ENCODE results near the gene CREB1. TPM values are rescaled to one million over a fixed set of nuclear protein-coding genes. Genes with fewer than 3 reads are reported as not detected.

Gene CREB1
- total RNA-seq, 4 donors from 2014 or later = 56.1 to 105 (median 59.2) TPM

DNA sequence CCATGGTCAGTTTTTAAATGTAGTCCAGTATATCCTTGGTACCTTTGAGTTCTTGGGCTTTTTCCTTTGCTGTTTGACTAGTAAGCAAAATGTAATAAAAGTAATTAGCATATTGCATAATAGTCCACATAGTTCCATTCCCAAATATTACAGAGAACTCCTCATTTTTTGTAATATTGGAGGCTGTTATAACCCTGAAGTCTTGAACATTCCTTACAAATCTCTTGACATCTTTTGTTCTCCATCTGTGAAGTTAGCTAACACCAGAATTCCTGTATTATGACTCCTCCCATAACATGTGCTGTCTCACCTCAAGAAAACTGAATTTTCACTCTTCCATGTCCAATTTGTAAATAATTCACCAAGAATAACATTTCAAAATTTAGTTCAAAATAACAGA is 17.1 kb downstream of the CREB1 start:
- Histone ChIP-seq H3K4me1 (peaks cover 5 to 26% of the 10 kb centered on the region in 2 donors), H3K9me3 (no peaks in the 10 kb centered on the region), H3K27ac (no peak overlapping the region), H3K4me3 (replicated peaks in 1 of 3) (no peak overlapping the region), H3K36me3 (no peaks in the 10 kb centered on the region), H3K27me3 (no peaks in the 10 kb centered on the region)
- no peak for DNase-seq
- TF ChIP-seq, protein P1, sequence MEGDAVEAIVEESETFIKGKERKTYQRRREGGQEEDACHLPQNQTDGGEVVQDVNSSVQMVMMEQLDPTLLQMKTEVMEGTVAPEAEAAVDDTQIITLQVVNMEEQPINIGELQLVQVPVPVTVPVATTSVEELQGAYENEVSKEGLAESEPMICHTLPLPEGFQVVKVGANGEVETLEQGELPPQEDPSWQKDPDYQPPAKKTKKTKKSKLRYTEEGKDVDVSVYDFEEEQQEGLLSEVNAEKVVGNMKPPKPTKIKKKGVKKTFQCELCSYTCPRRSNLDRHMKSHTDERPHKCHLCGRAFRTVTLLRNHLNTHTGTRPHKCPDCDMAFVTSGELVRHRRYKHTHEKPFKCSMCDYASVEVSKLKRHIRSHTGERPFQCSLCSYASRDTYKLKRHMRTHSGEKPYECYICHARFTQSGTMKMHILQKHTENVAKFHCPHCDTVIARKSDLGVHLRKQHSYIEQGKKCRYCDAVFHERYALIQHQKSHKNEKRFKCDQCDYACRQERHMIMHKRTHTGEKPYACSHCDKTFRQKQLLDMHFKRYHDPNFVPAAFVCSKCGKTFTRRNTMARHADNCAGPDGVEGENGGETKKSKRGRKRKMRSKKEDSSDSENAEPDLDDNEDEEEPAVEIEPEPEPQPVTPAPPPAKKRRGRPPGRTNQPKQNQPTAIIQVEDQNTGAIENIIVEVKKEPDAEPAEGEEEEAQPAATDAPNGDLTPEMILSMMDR (IDR thresholded peaks at IDR 0.05) = no peak
- no peak for TF ChIP-seq POLR2A (IDR thresholded peaks at IDR 0.05)
- intact Hi-C loops (cut with DNase I) = no loop called here

DNA sequence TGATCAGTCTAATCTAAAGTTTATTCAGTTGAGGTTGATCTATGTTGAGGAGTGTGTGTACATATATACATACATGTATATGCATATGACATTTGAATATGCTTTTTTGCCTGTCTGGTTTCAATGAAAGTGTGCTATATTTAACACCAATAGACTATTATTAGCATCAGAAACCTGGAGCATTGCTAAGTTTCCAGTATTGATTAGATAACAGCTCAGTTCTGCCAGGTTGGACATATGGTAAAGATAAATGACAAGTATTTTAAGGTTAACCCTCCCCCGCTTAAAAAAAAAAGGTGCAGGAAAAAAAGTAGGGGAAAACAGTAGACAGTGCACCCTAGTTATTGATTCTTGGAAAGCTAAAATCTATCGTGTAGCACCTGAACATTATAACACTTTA is 19.4 kb downstream of the CREB1 start:
- DNase-seq = no peak
- 88 to 96% methylated on average over 2 of the region's 2 CpGs for WGBS, 2 donors
- no peak for TF ChIP-seq POLR2A (IDR thresholded peaks at IDR 0.05)
- TF ChIP-seq, protein P1 (IDR thresholded peaks at IDR 0.05) = no peak
- H3K9me3 ChIP-seq = no peaks in the 10 kb centered on the region
- H3K4me1 ChIP-seq = peaks cover 5 to 26% of the 10 kb centered on the region in 2 donors
- no peaks in the 10 kb centered on the region for H3K36me3 ChIP-seq
- H3K4me3 ChIP-seq (replicated peaks in 1 of 3) = no peak overlapping the region
- intact Hi-C loops (cut with DNase I) = no loop called here
- H3K27ac ChIP-seq = peak overlapping the region in 1 of 3 donors; percentile 37
- no peaks in the 10 kb centered on the region for H3K27me3 ChIP-seq

DNA sequence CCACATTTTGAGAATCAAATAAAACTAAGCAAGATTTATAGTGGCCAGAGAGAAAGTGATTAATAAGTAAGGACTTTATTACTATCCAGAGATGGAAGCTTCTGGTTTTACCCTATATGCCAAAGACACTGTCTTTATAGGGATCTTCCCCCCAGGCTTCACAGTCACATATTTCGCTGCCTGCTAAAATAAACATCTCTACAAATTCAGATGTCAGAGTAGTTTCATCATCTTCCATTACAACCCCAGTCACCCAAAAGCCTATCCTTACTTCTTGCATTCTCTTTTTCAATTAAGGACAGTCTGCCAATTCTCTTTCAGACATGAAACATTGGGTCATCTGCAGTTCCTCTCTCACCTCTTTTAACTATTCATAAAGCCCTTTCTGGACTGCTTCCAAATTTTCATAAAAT is 28.3 kb downstream of the CREB1 start:
- H3K27ac ChIP-seq = no peak overlapping the region
- H3K36me3 ChIP-seq = peaks cover 4 to 12% of the 10 kb centered on the region in 2 donors
- no peak for TF ChIP-seq POLR2A (IDR thresholded peaks at IDR 0.05)
- TF ChIP-seq, protein P1 (IDR thresholded peaks at IDR 0.05) = no peak
- H3K27me3 ChIP-seq = no peaks in the 10 kb centered on the region
- 88 to 97% methylated on average over 1 of the region's 1 CpG for WGBS, 2 donors
- no peaks in the 10 kb centered on the region for H3K9me3 ChIP-seq
- intact Hi-C loops (cut with DNase I) = no loop called here
- DNase-seq = no peak
- H3K4me3 ChIP-seq (replicated peaks in 1 of 3) = no peak overlapping the region
- H3K4me1 ChIP-seq = peaks cover 0 to 10% of the 10 kb centered on the region in 2 donors

DNA sequence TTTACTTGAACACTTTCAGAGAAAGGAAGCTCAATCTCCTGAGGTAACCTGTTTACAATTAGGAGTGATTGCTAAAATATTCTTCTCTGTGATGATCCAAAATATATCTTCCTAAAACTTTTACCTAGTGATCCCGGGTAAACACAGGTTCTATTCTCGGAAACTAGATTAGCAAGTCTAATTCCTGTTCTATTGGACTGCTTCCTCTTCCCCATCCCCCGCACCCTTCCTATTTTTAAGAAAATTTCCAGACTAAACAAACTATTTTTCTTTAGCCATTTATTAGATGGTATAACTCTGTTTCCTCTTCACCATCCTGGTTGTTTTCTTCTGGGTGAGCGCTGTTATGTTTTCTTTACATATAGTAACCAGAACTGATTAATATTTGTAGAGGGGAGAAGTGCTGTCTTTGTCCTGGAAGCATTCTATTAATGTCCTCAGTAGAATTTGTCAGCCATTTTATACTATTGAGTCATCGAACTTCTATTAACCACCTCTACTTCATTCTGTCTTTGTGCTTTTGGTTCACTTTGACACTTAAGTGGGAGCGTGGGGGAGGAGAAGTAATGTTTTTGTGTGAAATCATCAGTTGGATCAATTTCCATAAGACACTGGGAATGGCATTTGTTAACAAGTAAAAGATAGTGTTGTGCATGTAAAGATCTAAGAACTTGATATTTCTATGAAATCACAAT is 31.8 kb downstream of the CREB1 start:
- no peak overlapping the region for H3K4me3 ChIP-seq (replicated peaks in 1 of 3)
- intact Hi-C loops (cut with DNase I) = no loop called here
- no peak overlapping the region for H3K27ac ChIP-seq
- no peaks in the 10 kb centered on the region for H3K27me3 ChIP-seq
- peaks cover 4 to 12% of the 10 kb centered on the region in 2 donors for H3K36me3 ChIP-seq
- no peaks in the 10 kb centered on the region for H3K9me3 ChIP-seq
- H3K4me1 ChIP-seq = peaks cover 0 to 7% of the 10 kb centered on the region in 2 donors
- DNase-seq = no peak
- 87 to 91% methylated on average over 6 of the region's 6 CpGs for WGBS, 2 donors
- TF ChIP-seq POLR2A (IDR thresholded peaks at IDR 0.05) = no peak
- TF ChIP-seq, protein P1 (IDR thresholded peaks at IDR 0.05) = no peak

- 85 to 86% methylated on average over 7 of the region's 7 CpGs for WGBS, 2 donors
- no peaks in the 10 kb centered on the region for H3K4me1 ChIP-seq
- intact Hi-C loops (cut with DNase I) = no loop called here
- H3K36me3 ChIP-seq = peaks cover 0 to 7% of the 10 kb centered on the region in 2 donors
- TF ChIP-seq POLR2A (IDR thresholded peaks at IDR 0.05) = no peak
- TF ChIP-seq, protein P1 (IDR thresholded peaks at IDR 0.05) = no peak
- H3K9me3 ChIP-seq = no peaks in the 10 kb centered on the region
- no peak for DNase-seq
- no peak overlapping the region for H3K27ac ChIP-seq
- no peaks in the 10 kb centered on the region for H3K27me3 ChIP-seq
- no peak overlapping the region for H3K4me3 ChIP-seq (replicated peaks in 1 of 3)
Measured at GRCh38 chr2:207565736-207566500, 36.2 kb downstream of the CREB1 start.

Data from thyroid gland (tissue), 4 donors.